Measurements from ENCODE around the gene ACOT12.

Gene ACOT12

GRCh38 chr5:81326554-81326953 is 67.4 kb downstream of the ACOT12 start:
- Histone ChIP-seq H3K9me3 (no peaks in the 10 kb centered on the region), H3K27me3 (no peaks in the 10 kb centered on the region), H3K4me1 (no peaks in the 10 kb centered on the region), H4K20me1 (no peaks in the 10 kb centered on the region), H3K27ac (no peak overlapping the region), H3K4me3 (no peak overlapping the region), H3K36me3 (no peaks in the 10 kb centered on the region), H3K4me2 (no peak overlapping the region), H3K9ac (no peak overlapping the region)
- no peak for TF ChIP-seq Cebpa-rat (IDR thresholded peaks at IDR 0.05)

- TF ChIP-seq Cebpa-rat (IDR thresholded peaks at IDR 0.05): no peak
- Histone ChIP-seq H3K9me3 (no peaks in the 10 kb centered on the region), H3K27ac (no peak overlapping the region)
Observed at GRCh38 chr5:81317536-81317935, 76.4 kb downstream of the ACOT12 start.

GRCh38 chr5:81316571-81316970 is 77.4 kb downstream of the ACOT12 start:
- H3K27ac ChIP-seq: no peak overlapping the region
- H4K20me1 ChIP-seq: no peaks in the 10 kb centered on the region
- H3K4me1 ChIP-seq: no peaks in the 10 kb centered on the region
- H3K27me3 ChIP-seq: no peaks in the 10 kb centered on the region
- no peak overlapping the region for H3K9ac ChIP-seq
- no peak for TF ChIP-seq Cebpa-rat (IDR thresholded peaks at IDR 0.05)
- no peak overlapping the region for H3K4me3 ChIP-seq
- H3K9me3 ChIP-seq: no peaks in the 10 kb centered on the region
- no peak overlapping the region for H3K4me2 ChIP-seq
- H3K36me3 ChIP-seq: peaks cover 15% of the 10 kb centered on the region; the same call in 1 of the 2 replicates

More at GRCh38 chr5:81317536-81317935, 76.4 kb downstream of the ACOT12 start:
- Histone ChIP-seq H3K36me3 (peaks cover 6% of the 10 kb centered on the region; the same call in 1 of the 2 replicates), H3K9ac (no peak overlapping the region), H4K20me1 (no peaks in the 10 kb centered on the region), H3K4me3 (no peak overlapping the region), H3K27me3 (no peaks in the 10 kb centered on the region), H3K4me1 (no peaks in the 10 kb centered on the region), H3K4me2 (no peak overlapping the region)

- no peaks in the 10 kb centered on the region for H4K20me1 ChIP-seq
- H3K4me3 ChIP-seq: no peak overlapping the region
- TF ChIP-seq Cebpa-rat (IDR thresholded peaks at IDR 0.05): no peak
- peaks cover 20% of the 10 kb centered on the region for H3K36me3 ChIP-seq
- H3K27ac ChIP-seq: no peak overlapping the region
- no peaks in the 10 kb centered on the region for H3K27me3 ChIP-seq
- no peak overlapping the region for H3K4me2 ChIP-seq
- no peaks in the 10 kb centered on the region for H3K4me1 ChIP-seq
- no peaks in the 10 kb centered on the region for H3K9me3 ChIP-seq
- H3K9ac ChIP-seq: no peak overlapping the region
Observed at GRCh38 chr5:81315830-81316229, 78.1 kb downstream of the ACOT12 start.

- peaks cover 25% of the 10 kb centered on the region for H3K36me3 ChIP-seq
- no peaks in the 10 kb centered on the region for H3K4me1 ChIP-seq
- no peaks in the 10 kb centered on the region for H3K27me3 ChIP-seq
- no peak overlapping the region for H3K27ac ChIP-seq
- H4K20me1 ChIP-seq: no peaks in the 10 kb centered on the region
- no peaks in the 10 kb centered on the region for H3K9me3 ChIP-seq
- H3K9ac ChIP-seq: no peak overlapping the region
- no peak for TF ChIP-seq Cebpa-rat (IDR thresholded peaks at IDR 0.05)
- H3K4me3 ChIP-seq: no peak overlapping the region
- H3K4me2 ChIP-seq: no peak overlapping the region
Observed at GRCh38 chr5:81315336-81315735, 78.6 kb downstream of the ACOT12 start.

GRCh38 chr5:81314581-81314980 is 79.4 kb downstream of the ACOT12 start:
- H3K9me3 ChIP-seq: no peaks in the 10 kb centered on the region
- peaks cover 27% of the 10 kb centered on the region for H3K36me3 ChIP-seq
- no peaks in the 10 kb centered on the region for H3K27me3 ChIP-seq

GRCh38 chr5:81313686-81314085 is 80.2 kb downstream of the ACOT12 start:
- H3K4me1 ChIP-seq: no peaks in the 10 kb centered on the region
- H3K27me3 ChIP-seq: no peaks in the 10 kb centered on the region
- no peaks in the 10 kb centered on the region for H4K20me1 ChIP-seq
- TF ChIP-seq Cebpa-rat (IDR thresholded peaks at IDR 0.05): no peak
- H3K27ac ChIP-seq: no peak overlapping the region
- no peak overlapping the region for H3K4me3 ChIP-seq
- H3K9ac ChIP-seq: no peak overlapping the region
- H3K9me3 ChIP-seq: no peaks in the 10 kb centered on the region
- peaks cover 35% of the 10 kb centered on the region for H3K36me3 ChIP-seq
- no peak overlapping the region for H3K4me2 ChIP-seq

More at GRCh38 chr5:81314581-81314980, 79.4 kb downstream of the ACOT12 start:
- no peaks in the 10 kb centered on the region for H3K4me1 ChIP-seq
- TF ChIP-seq Cebpa-rat (IDR thresholded peaks at IDR 0.05): no peak
- no peak overlapping the region for H3K9ac ChIP-seq
- H3K4me2 ChIP-seq: no peak overlapping the region
- H3K4me3 ChIP-seq: no peak overlapping the region
- H3K27ac ChIP-seq: no peak overlapping the region
- no peaks in the 10 kb centered on the region for H4K20me1 ChIP-seq

GRCh38 chr5:81313278-81313677 is 80.7 kb downstream of the ACOT12 start:
- no peak for TF ChIP-seq Cebpa-rat (IDR thresholded peaks at IDR 0.05)
- Histone ChIP-seq H3K4me1 (no peaks in the 10 kb centered on the region), H3K27ac (no peak overlapping the region), H4K20me1 (no peaks in the 10 kb centered on the region), H3K27me3 (no peaks in the 10 kb centered on the region), H3K9ac (no peak overlapping the region), H3K36me3 (peaks cover 35% of the 10 kb centered on the region), H3K4me2 (no peak overlapping the region), H3K4me3 (no peak overlapping the region), H3K9me3 (no peaks in the 10 kb centered on the region)

GRCh38 chr5:81310402-81311063 is 83.4 kb downstream of the ACOT12 start:
- H3K4me1 ChIP-seq: no peaks in the 10 kb centered on the region
- H3K4me3 ChIP-seq: no peak overlapping the region
- peaks cover 36% of the 10 kb centered on the region for H3K36me3 ChIP-seq
- H3K27ac ChIP-seq: no peak overlapping the region
- H3K4me2 ChIP-seq: no peak overlapping the region
- no peak for TF ChIP-seq Cebpa-rat (IDR thresholded peaks at IDR 0.05)
- H3K9me3 ChIP-seq: no peaks in the 10 kb centered on the region
- H4K20me1 ChIP-seq: no peaks in the 10 kb centered on the region
- no peaks in the 10 kb centered on the region for H3K27me3 ChIP-seq
- no peak overlapping the region for H3K9ac ChIP-seq

- Histone ChIP-seq H3K9ac (no peak overlapping the region), H3K27me3 (no peaks in the 10 kb centered on the region), H3K4me3 (no peak overlapping the region), H4K20me1 (no peaks in the 10 kb centered on the region), H3K4me1 (no peaks in the 10 kb centered on the region), H3K27ac (no peak overlapping the region), H3K9me3 (no peaks in the 10 kb centered on the region), H3K4me2 (no peak overlapping the region), H3K36me3 (peaks cover 42% of the 10 kb centered on the region)
- no peak for TF ChIP-seq Cebpa-rat (IDR thresholded peaks at IDR 0.05)
Observed at GRCh38 chr5:81308836-81309235, 85.1 kb downstream of the ACOT12 start.

GRCh38 chr5:81305785-81306184 is 88.1 kb downstream of the ACOT12 start:
- peaks cover 26% of the 10 kb centered on the region for H3K36me3 ChIP-seq
- H3K9ac ChIP-seq: no peak overlapping the region
- H3K4me1 ChIP-seq: peaks cover 10% of the 10 kb centered on the region
- no peaks in the 10 kb centered on the region for H3K9me3 ChIP-seq
- no peak overlapping the region for H3K27ac ChIP-seq
- no peak overlapping the region for H3K4me2 ChIP-seq
- no peak overlapping the region for H3K4me3 ChIP-seq
- no peaks in the 10 kb centered on the region for H3K27me3 ChIP-seq
- TF ChIP-seq Cebpa-rat (IDR thresholded peaks at IDR 0.05): no peak
- no peaks in the 10 kb centered on the region for H4K20me1 ChIP-seq

Measured in BLaER1 (cell line).